Liver (tissue), 9 donors: ENCODE measurements around the gene CD7. TPM values are rescaled to one million over a fixed set of nuclear protein-coding genes. Genes with fewer than 3 reads are reported as not detected.

Experiments
- DNase-seq: peaks from one replicate; pipeline ENCODE4 v3.0.0-alpha.2; 2017; ENCODE audit warnings: low spot score
- H3K27ac ChIP-seq, 2 donors: one replicate each; pipeline ENCODE4 v1.7.0; 2013; ENCODE audit warnings: inconsistent platforms in 2 of 2, low read length in 2 of 2, control low read depth in 1 of 2, low read depth in 1 of 2, mild to moderate bottlenecking in 1 of 2
- H3K27me3 ChIP-seq, 4 donors: one replicate each; pipeline versions ENCODE4 v1.6.1 to v1.7.0; 2013; ENCODE audit warnings: low read length in 3 of 4, inconsistent platforms in 1 of 4, mild to moderate bottlenecking in 1 of 4, moderate library complexity in 1 of 4; ENCODE audit not compliant: control insufficient read depth in 4 of 4, insufficient read depth in 4 of 4
- H3K36me3 ChIP-seq, 4 donors: one replicate each; pipeline versions ENCODE4 v1.6.1 to v1.7.0; 2013; ENCODE audit warnings: low read length in 3 of 4, mild to moderate bottlenecking in 3 of 4, low read depth in 1 of 4, moderate library complexity in 1 of 4; ENCODE audit not compliant: control insufficient read depth in 4 of 4, insufficient read depth in 3 of 4
- H3K4me1 ChIP-seq, 4 donors: one replicate each; pipeline versions ENCODE4 v1.6.1 to v1.7.0; 2013; ENCODE audit warnings: low read length in 3 of 4, mild to moderate bottlenecking in 3 of 4, moderate library complexity in 1 of 4; ENCODE audit not compliant: control insufficient read depth in 4 of 4, insufficient read depth in 4 of 4
- H3K4me3 ChIP-seq, 3 donors: one replicate each; pipeline versions ENCODE4 v1.6.1 to v1.7.0; 2013; ENCODE audit warnings: low read length in 3 of 3, control low read depth in 1 of 3, low read depth in 1 of 3, mild to moderate bottlenecking in 1 of 3
- H3K9ac ChIP-seq, 2 donors: one replicate each; pipeline ENCODE4 v1.7.0; 2013; ENCODE audit warnings: low read length in 2 of 2, mild to moderate bottlenecking in 2 of 2, moderate library complexity in 2 of 2, control low read depth in 1 of 2, low read depth in 1 of 2
- H3K9me3 ChIP-seq, 4 donors: one replicate each; pipeline versions ENCODE4 v1.6.1 to v1.7.0; 2013; ENCODE audit warnings: low read length in 3 of 4; ENCODE audit not compliant: control insufficient read depth in 4 of 4
- CTCF ChIP-seq: fragments of 150-350 bp; IDR thresholded peaks from 2 replicates; pipeline ENCODE4 v1.5.1; 2017; ENCODE audit warnings: improper control_type of control experiment, low read depth, low read length; ENCODE audit not compliant: missing input control
- EGR1 ChIP-seq, 2 donors: IDR thresholded peaks; 2 replicates each; pipeline ENCODE4 v1.6.1; 2016 to 2018; ENCODE audit warnings: antibody characterized with exemption in 2 of 2, low read depth in 2 of 2
- FOXA1 ChIP-seq: IDR thresholded peaks from 2 replicates; pipeline ENCODE4 v1.6.1; 2016; ENCODE audit warnings: antibody characterized with exemption
- FOXA2 ChIP-seq: IDR thresholded peaks from 2 replicates; pipeline ENCODE4 v1.6.1; 2016; ENCODE audit warnings: antibody characterized with exemption
- GABPA ChIP-seq, 2 donors: IDR thresholded peaks in 1 of 2; conservative IDR thresholded peaks in 1 of 2; 2 replicates each; pipeline ENCODE4 v1.6.1; 2016; ENCODE audit warnings: antibody characterized with exemption in 2 of 2, mild to moderate bottlenecking in 1 of 2, moderate library complexity in 1 of 2
- HNF4A ChIP-seq, 2 donors: conservative IDR thresholded peaks; 2 replicates each; pipeline ENCODE4 v1.6.1; 2016; ENCODE audit warnings: antibody characterized with exemption in 2 of 2, mild to moderate bottlenecking in 2 of 2
- HNF4G ChIP-seq: IDR thresholded peaks from 2 replicates; pipeline ENCODE4 v1.6.1; 2016; ENCODE audit warnings: antibody characterized with exemption
- JUND ChIP-seq, 2 donors: IDR thresholded peaks; 2 replicates each; pipeline ENCODE4 v1.6.1; 2016; ENCODE audit warnings: antibody characterized with exemption in 2 of 2
- MAX ChIP-seq: IDR thresholded peaks from 2 replicates; pipeline ENCODE4 v1.6.1; 2016; ENCODE audit warnings: antibody characterized with exemption
- NR2F2 ChIP-seq: IDR thresholded peaks from 2 replicates; pipeline ENCODE4 v1.6.1; 2016; ENCODE audit warnings: antibody characterized with exemption
- RAD21 ChIP-seq, 2 donors: IDR thresholded peaks; 2 replicates each; pipeline ENCODE4 v1.6.1; 2016; ENCODE audit warnings: antibody characterized with exemption in 2 of 2, mild to moderate bottlenecking in 2 of 2
- REST ChIP-seq: IDR thresholded peaks from 2 replicates; pipeline ENCODE4 v1.6.1; 2016; ENCODE audit warnings: antibody characterized with exemption, mild to moderate bottlenecking
- RXRA ChIP-seq, 2 donors: IDR thresholded peaks; 2 replicates each; pipeline ENCODE4 v1.6.1; 2017 to 2018; ENCODE audit warnings: antibody characterized with exemption in 2 of 2, mild to moderate bottlenecking in 1 of 2
- TAF1 ChIP-seq: conservative IDR thresholded peaks from 2 replicates; pipeline ENCODE4 v1.6.1; 2016; ENCODE audit warnings: antibody characterized with exemption, mild to moderate bottlenecking
- YY1 ChIP-seq: IDR thresholded peaks from 2 replicates; pipeline ENCODE4 v1.6.1; 2016; ENCODE audit warnings: antibody characterized with exemption, mild to moderate bottlenecking
- WGBS: extraction: QIAGEN DNeasy Blood & Tissue Kit; methylation state at CpG from one replicate; pipeline ENCODE4 v1.1.7; 2013; 5-methylcytosine and 5-hydroxymethylcytosine counted together
- polyA plus RNA-seq, 2 donors: library from polyadenylated mRNA; stranded (reverse) in 1 of 2; unstranded in 1 of 2; fragments of 200-250 nt in 1 of 2; fragments of >200 nt in 1 of 2; fragmentation: Nextera tagmentation in 1 of 2; extraction: Ambion mirVana in 1 of 2; gene quantifications; one replicate each; pipeline versions ENCODE4 v1.2.1 to v1.2.3, GENCODE V29; 2013 to 2015
- total RNA-seq, 2 donors: library from RNA; depleted of rRNA; stranded (reverse); fragments of >200 nt; gene quantifications; one replicate each; pipeline ENCODE4 v1.2.3, GENCODE V29; 2014
- donor health status: healthy.
- donor health status: healthy.
- donor health status: healthy.
- donor health status: healthy.
- donor health status: healthy.

Gene CD7
- total and polyA plus RNA-seq, 4 donors: 1.0 to 1.5 (median 1.4) TPM

- peaks cover 2 to 15% (median 8%) of the 10 kb centered on the region in 4 donors for H3K36me3 ChIP-seq
- peaks cover 22 to 72% (median 57%) of the 10 kb centered on the region in 4 donors for H3K4me1 ChIP-seq
- H3K27ac ChIP-seq: peak overlapping the region in 1 of 2 donors; percentile 6
- H3K4me3 ChIP-seq: no peak overlapping the region
- H3K9me3 ChIP-seq: no peaks in the 10 kb centered on the region
- DNase-seq: no peak
- WGBS: 81% methylated on average over 13 of the region's 13 CpGs
- no peaks in the 10 kb centered on the region for H3K27me3 ChIP-seq
- H3K9ac ChIP-seq: no peak overlapping the region
- TF ChIP-seq JUND (IDR thresholded peaks at IDR 0.05) (no peak), EGR1 (IDR thresholded peaks at IDR 0.05; ENCODE audit: low read depth in 2 of 2) (no peak), NR2F2 (no peak), FOXA2 (no peak), GABPA (IDR thresholded peaks at IDR 0.05 in 1 of 2, conservative IDR thresholded peaks at IDR 0.05 in 1 of 2) (no peak), MAX (no peak), CTCF (no peak), RXRA (IDR thresholded peaks at IDR 0.05) (no peak)
Measured at GRCh38 chr17:82269882-82270500, 47.4 kb downstream of the CD7 start.

GRCh38 chr17:82269138-82269881 lies 48.1 kb downstream of the CD7 start:
- no peak overlapping the region for H3K4me3 ChIP-seq
- DNase-seq: no peak
- H3K27me3 ChIP-seq: no peaks in the 10 kb centered on the region
- no peak overlapping the region for H3K9ac ChIP-seq
- no peak for TF ChIP-seq EGR1 (IDR thresholded peaks at IDR 0.05; ENCODE audit: low read depth in 2 of 2)
- peak in 1 of 2 donors; percentile 28 for TF ChIP-seq HNF4A (conservative IDR thresholded peaks at IDR 0.05)
- H3K9me3 ChIP-seq: no peaks in the 10 kb centered on the region
- H3K36me3 ChIP-seq: peaks cover 2 to 15% (median 10%) of the 10 kb centered on the region in 4 donors
- 59% methylated on average over 10 of the region's 10 CpGs for WGBS
- peak overlapping the region in 1 of 2 donors; percentile 6 for H3K27ac ChIP-seq
- peaks cover 22 to 70% (median 57%) of the 10 kb centered on the region in 4 donors for H3K4me1 ChIP-seq

GRCh38 chr17:82267575-82268379 lies 49.6 kb downstream of the CD7 start:
- peaks cover 2 to 22% (median 20%) of the 10 kb centered on the region in 4 donors for H3K36me3 ChIP-seq
- no peak overlapping the region for H3K4me3 ChIP-seq
- H3K27ac ChIP-seq: peak overlapping the region; percentile 94 to 100
- 15% methylated on average over 21 of the region's 21 CpGs for WGBS
- no peaks in the 10 kb centered on the region for H3K27me3 ChIP-seq
- no peaks in the 10 kb centered on the region for H3K9me3 ChIP-seq
- DNase-seq: peak; percentile 72
- peak overlapping the region; percentile 58 to 92 for H3K9ac ChIP-seq
- peaks cover 21 to 63% (median 52%) of the 10 kb centered on the region in 4 donors for H3K4me1 ChIP-seq
- TF ChIP-seq FOXA1 (peak; percentile 86), NR2F2 (peak; percentile 83), YY1 (peak; percentile 90), TAF1 (no peak), HNF4G (peak; percentile 95), RAD21 (IDR thresholded peaks at IDR 0.05) (peak; percentile 49 to 63), HNF4A (conservative IDR thresholded peaks at IDR 0.05) (peak; percentile 97 to 98), REST (peak; percentile 83), RXRA (IDR thresholded peaks at IDR 0.05) (peak; percentile 99 to 100), CTCF (no peak), MAX (peak; percentile 97)
